ENCODE results near the gene BCAP31.

The BCAP31 gene

GRCh38 chrX:153672531-153673427 lies 51.4 kb downstream of the BCAP31 start:
- no peak overlapping the region for H3K4me3 ChIP-seq (replicated peaks; ENCODE audit: insufficient read depth, low read length)
- no peak overlapping the region for H3K27ac ChIP-seq (replicated peaks)
- peaks cover 5% of the 10 kb centered on the region for H3K27me3 ChIP-seq (ENCODE audit: insufficient read depth, poor library complexity, severe bottlenecking)
- DNase-seq (ENCODE audit: low read depth in 1 of 2, low spot score in 1 of 2), result no peak
- TF ChIP-seq SPI1 (IDR thresholded peaks at IDR 0.05; ENCODE audit: borderline replicate concordance, low read depth) (no peak), POLR2AphosphoS5 (IDR thresholded peaks at IDR 0.05; ENCODE audit: low read depth) (no peak), GABPA (IDR thresholded peaks at IDR 0.05; ENCODE audit: low read depth) (no peak)
- TF ChIP-seq, protein P1, sequence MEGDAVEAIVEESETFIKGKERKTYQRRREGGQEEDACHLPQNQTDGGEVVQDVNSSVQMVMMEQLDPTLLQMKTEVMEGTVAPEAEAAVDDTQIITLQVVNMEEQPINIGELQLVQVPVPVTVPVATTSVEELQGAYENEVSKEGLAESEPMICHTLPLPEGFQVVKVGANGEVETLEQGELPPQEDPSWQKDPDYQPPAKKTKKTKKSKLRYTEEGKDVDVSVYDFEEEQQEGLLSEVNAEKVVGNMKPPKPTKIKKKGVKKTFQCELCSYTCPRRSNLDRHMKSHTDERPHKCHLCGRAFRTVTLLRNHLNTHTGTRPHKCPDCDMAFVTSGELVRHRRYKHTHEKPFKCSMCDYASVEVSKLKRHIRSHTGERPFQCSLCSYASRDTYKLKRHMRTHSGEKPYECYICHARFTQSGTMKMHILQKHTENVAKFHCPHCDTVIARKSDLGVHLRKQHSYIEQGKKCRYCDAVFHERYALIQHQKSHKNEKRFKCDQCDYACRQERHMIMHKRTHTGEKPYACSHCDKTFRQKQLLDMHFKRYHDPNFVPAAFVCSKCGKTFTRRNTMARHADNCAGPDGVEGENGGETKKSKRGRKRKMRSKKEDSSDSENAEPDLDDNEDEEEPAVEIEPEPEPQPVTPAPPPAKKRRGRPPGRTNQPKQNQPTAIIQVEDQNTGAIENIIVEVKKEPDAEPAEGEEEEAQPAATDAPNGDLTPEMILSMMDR (IDR thresholded peaks at IDR 0.05; ENCODE audit: insufficient read depth, low read length), result no peak
- TF ChIP-seq, protein P2, sequence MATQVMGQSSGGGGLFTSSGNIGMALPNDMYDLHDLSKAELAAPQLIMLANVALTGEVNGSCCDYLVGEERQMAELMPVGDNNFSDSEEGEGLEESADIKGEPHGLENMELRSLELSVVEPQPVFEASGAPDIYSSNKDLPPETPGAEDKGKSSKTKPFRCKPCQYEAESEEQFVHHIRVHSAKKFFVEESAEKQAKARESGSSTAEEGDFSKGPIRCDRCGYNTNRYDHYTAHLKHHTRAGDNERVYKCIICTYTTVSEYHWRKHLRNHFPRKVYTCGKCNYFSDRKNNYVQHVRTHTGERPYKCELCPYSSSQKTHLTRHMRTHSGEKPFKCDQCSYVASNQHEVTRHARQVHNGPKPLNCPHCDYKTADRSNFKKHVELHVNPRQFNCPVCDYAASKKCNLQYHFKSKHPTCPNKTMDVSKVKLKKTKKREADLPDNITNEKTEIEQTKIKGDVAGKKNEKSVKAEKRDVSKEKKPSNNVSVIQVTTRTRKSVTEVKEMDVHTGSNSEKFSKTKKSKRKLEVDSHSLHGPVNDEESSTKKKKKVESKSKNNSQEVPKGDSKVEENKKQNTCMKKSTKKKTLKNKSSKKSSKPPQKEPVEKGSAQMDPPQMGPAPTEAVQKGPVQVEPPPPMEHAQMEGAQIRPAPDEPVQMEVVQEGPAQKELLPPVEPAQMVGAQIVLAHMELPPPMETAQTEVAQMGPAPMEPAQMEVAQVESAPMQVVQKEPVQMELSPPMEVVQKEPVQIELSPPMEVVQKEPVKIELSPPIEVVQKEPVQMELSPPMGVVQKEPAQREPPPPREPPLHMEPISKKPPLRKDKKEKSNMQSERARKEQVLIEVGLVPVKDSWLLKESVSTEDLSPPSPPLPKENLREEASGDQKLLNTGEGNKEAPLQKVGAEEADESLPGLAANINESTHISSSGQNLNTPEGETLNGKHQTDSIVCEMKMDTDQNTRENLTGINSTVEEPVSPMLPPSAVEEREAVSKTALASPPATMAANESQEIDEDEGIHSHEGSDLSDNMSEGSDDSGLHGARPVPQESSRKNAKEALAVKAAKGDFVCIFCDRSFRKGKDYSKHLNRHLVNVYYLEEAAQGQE (IDR thresholded peaks at IDR 0.05; ENCODE audit: insufficient replicate concordance, low read depth), result no peak

DNA sequence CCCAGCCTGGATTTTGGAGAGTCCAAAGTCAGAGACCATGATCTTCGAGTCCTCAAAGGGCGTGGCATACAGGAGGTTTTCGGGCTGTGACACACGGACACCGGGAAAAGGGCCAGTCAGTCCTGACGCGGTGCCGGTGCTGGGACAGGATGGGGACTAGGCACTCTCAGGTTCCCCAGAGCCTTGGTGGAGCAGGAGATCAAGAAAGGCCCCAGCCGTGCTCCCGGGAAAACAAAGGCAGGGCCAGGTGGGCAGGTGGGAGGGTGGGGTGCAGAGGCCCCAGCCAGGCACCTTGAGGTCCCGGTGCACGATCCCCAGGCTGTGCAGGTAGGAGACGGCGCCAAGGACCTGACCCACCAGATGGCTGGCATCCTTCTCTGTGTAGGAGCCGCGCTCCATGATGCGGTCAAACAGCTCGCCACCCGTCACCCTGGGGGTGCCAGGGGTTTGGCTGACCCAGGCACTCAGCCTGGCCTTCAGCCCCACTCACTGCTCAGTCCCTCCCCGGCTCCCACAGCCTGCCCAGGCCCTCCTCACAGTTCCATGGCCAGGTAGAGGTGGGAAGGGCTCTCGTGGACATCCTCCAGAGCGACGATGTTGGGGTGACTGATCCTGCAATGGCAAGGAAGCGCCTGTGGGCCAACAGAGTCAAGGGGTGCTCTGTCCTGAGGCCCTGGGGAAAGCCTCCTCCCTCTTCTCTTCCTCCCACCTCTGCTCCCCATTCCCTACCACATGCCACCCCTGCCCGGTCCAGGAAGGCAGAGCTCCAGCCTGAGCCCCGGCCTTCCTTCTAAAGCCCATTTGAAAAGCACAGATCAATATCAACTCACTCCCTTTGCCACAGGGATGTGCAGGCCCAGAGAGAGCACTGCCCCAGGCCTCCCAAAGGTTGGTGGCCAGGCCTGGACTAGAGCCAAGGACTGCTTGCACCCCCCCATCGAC lies 52.3 kb downstream of the BCAP31 start:
- H3K27me3 ChIP-seq (ENCODE audit: insufficient read depth, poor library complexity, severe bottlenecking), result peaks cover 5% of the 10 kb centered on the region
- H3K4me3 ChIP-seq (replicated peaks; ENCODE audit: insufficient read depth, low read length), result no peak overlapping the region
- no peak for TF ChIP-seq POLR2AphosphoS5 (IDR thresholded peaks at IDR 0.05; ENCODE audit: low read depth)
- TF ChIP-seq GABPA (IDR thresholded peaks at IDR 0.05; ENCODE audit: low read depth), result no peak
- no peak for TF ChIP-seq SPI1 (IDR thresholded peaks at IDR 0.05; ENCODE audit: borderline replicate concordance, low read depth)
- TF ChIP-seq, protein P1 (IDR thresholded peaks at IDR 0.05; ENCODE audit: insufficient read depth, low read length), result no peak
- TF ChIP-seq, protein P2 (IDR thresholded peaks at IDR 0.05; ENCODE audit: insufficient replicate concordance, low read depth), result no peak
- DNase-seq (ENCODE audit: low read depth in 1 of 2, low spot score in 1 of 2), result no peak
- H3K27ac ChIP-seq (replicated peaks), result no peak overlapping the region

GRCh38 chrX:153670748-153671588 lies 53.2 kb downstream of the BCAP31 start:
- TF ChIP-seq, protein P1 (IDR thresholded peaks at IDR 0.05; ENCODE audit: insufficient read depth, low read length), result no peak
- TF ChIP-seq POLR2AphosphoS5 (IDR thresholded peaks at IDR 0.05; ENCODE audit: low read depth) (no peak), GABPA (IDR thresholded peaks at IDR 0.05; ENCODE audit: low read depth) (no peak), SPI1 (IDR thresholded peaks at IDR 0.05; ENCODE audit: borderline replicate concordance, low read depth) (no peak)
- TF ChIP-seq, protein P2 (IDR thresholded peaks at IDR 0.05; ENCODE audit: insufficient replicate concordance, low read depth), result no peak
- no peak for DNase-seq (ENCODE audit: low read depth in 1 of 2, low spot score in 1 of 2)
- Histone ChIP-seq H3K27me3 (ENCODE audit: insufficient read depth, poor library complexity, severe bottlenecking) (peaks cover 5% of the 10 kb centered on the region), H3K27ac (replicated peaks) (no peak overlapping the region), H3K4me3 (replicated peaks; ENCODE audit: insufficient read depth, low read length) (no peak overlapping the region)

Data from HL-60 (cell line).